Tibial nerve (tissue), 4 donors: ENCODE results near the gene TIPIN.

ENCODE experiments used
- EP300 ChIP-seq, 2 donors: sonication (generic); formaldehyde crosslinking; IDR thresholded peaks; one replicate each; pipeline ENCODE4 v1.6.1; 2017; ENCODE audit warnings: antibody characterized with exemption in 2 of 2, mild to moderate bottlenecking in 1 of 2
- POLR2A ChIP-seq, 2 donors: fragments of 450-650 bp; IDR thresholded peaks; one replicate each; pipeline ENCODE4 v1.6.1; 2017; ENCODE audit warnings: antibody characterized with exemption in 2 of 2, mild to moderate bottlenecking in 2 of 2, moderate library complexity in 2 of 2
- TF ChIP-seq, protein P1 (sequence below), 5 experiments: fragments of 200-600 bp in 3 of 5; fragments of 450-650 bp in 2 of 5; sonication (generic) in 3 of 5; IDR thresholded peaks; one replicate each; pipeline ENCODE4 v1.5.1; 2016 to 2019; ENCODE audit warnings: antibody characterized with exemption in 5 of 5, mild to moderate bottlenecking in 3 of 5, moderate library complexity in 2 of 5

GRCh38 chr15:66390678-66391077 lies 34.2 kb upstream of the TIPIN start:
- no peak for TF ChIP-seq POLR2A (IDR thresholded peaks at IDR 0.05)
- TF ChIP-seq, protein P1, sequence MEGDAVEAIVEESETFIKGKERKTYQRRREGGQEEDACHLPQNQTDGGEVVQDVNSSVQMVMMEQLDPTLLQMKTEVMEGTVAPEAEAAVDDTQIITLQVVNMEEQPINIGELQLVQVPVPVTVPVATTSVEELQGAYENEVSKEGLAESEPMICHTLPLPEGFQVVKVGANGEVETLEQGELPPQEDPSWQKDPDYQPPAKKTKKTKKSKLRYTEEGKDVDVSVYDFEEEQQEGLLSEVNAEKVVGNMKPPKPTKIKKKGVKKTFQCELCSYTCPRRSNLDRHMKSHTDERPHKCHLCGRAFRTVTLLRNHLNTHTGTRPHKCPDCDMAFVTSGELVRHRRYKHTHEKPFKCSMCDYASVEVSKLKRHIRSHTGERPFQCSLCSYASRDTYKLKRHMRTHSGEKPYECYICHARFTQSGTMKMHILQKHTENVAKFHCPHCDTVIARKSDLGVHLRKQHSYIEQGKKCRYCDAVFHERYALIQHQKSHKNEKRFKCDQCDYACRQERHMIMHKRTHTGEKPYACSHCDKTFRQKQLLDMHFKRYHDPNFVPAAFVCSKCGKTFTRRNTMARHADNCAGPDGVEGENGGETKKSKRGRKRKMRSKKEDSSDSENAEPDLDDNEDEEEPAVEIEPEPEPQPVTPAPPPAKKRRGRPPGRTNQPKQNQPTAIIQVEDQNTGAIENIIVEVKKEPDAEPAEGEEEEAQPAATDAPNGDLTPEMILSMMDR (IDR thresholded peaks at IDR 0.05): no peak
- peak in 1 of 2 donors; percentile 71 for TF ChIP-seq EP300 (IDR thresholded peaks at IDR 0.05)
